ENCODE results near the gene CPSF4.

The CPSF4 gene

GRCh38 chr7:99406557-99406956, 32.2 kb upstream of the CPSF4 start:
- no peaks in the 10 kb centered on the region for H3K9me3 Mint-ChIP-seq

GRCh38 chr7:99407872-99408378, 30.8 kb upstream of the CPSF4 start:
- H3K27ac Mint-ChIP-seq = peak overlapping the region; percentile 91
- peaks cover 37% of the 10 kb centered on the region for H3K36me3 Mint-ChIP-seq (ENCODE audit: low read depth)
- peak; percentile 32 for DNase-seq
- TF ChIP-seq CTCF (IDR thresholded peaks at IDR 0.05) = no peak
- peaks cover 2% of the 10 kb centered on the region for H3K9me3 Mint-ChIP-seq
- H3K27me3 Mint-ChIP-seq (ENCODE audit: low read depth, poor library complexity) = no peaks in the 10 kb centered on the region
- H3K4me1 Mint-ChIP-seq = peaks cover 38% of the 10 kb centered on the region
- peak overlapping the region; percentile 96 for H3K4me3 Mint-ChIP-seq

More at GRCh38 chr7:99406557-99406956, 32.2 kb upstream of the CPSF4 start:
- DNase-seq = no peak
- H3K36me3 Mint-ChIP-seq (ENCODE audit: low read depth) = peaks cover 31% of the 10 kb centered on the region
- H3K4me3 Mint-ChIP-seq = peak overlapping the region; percentile 62
- H3K4me1 Mint-ChIP-seq = peaks cover 38% of the 10 kb centered on the region
- no peak for TF ChIP-seq CTCF (IDR thresholded peaks at IDR 0.05)
- peak overlapping the region; percentile 82 for H3K27ac Mint-ChIP-seq
- no peaks in the 10 kb centered on the region for H3K27me3 Mint-ChIP-seq (ENCODE audit: low read depth, poor library complexity)

- no peak for TF ChIP-seq CTCF (IDR thresholded peaks at IDR 0.05)
- Mint-ChIP-seq H3K27me3 (ENCODE audit: low read depth, poor library complexity) (no peaks in the 10 kb centered on the region), H3K4me3 (peak within 1 kb of the TSS; percentile 96), H3K27ac (peak within 1 kb of the TSS; percentile 100), H3K36me3 (ENCODE audit: low read depth) (peaks cover 37% of the 10 kb centered on the region), H3K4me1 (peaks cover 38% of the 10 kb centered on the region), H3K9me3 (peaks cover 6% of the 10 kb centered on the region)
- DNase-seq = peak; percentile 89
Observed at GRCh38 chr7:99408379-99409191, 30.2 kb upstream of the CPSF4 start, which contains the start of the genes BUD31 and PDAP1. TSS of gene BUD31 (plus strand) at chr7:99408969. CDS start at chr7:99411093, 2,124 bp downstream. TSS of gene PDAP1 (minus strand) at chr7:99408597. CDS start at chr7:99408548, 49 bp downstream.

- Mint-ChIP-seq H3K4me3 (peak overlapping the region; percentile 96), H3K9me3 (peaks cover 6% of the 10 kb centered on the region), H3K36me3 (ENCODE audit: low read depth) (peaks cover 36% of the 10 kb centered on the region), H3K27ac (peak overlapping the region; percentile 100), H3K4me1 (peaks cover 37% of the 10 kb centered on the region), H3K27me3 (ENCODE audit: low read depth, poor library complexity) (no peaks in the 10 kb centered on the region)
- TF ChIP-seq CTCF (IDR thresholded peaks at IDR 0.05) = no peak
- DNase-seq = no peak
Observed at GRCh38 chr7:99409192-99409572, 29.6 kb upstream of the CPSF4 start.

GRCh38 chr7:99409806-99410205, 28.9 kb upstream of the CPSF4 start:
- H3K36me3 Mint-ChIP-seq (ENCODE audit: low read depth) = peaks cover 40% of the 10 kb centered on the region
- peaks cover 11% of the 10 kb centered on the region for H3K9me3 Mint-ChIP-seq
- H3K27me3 Mint-ChIP-seq (ENCODE audit: low read depth, poor library complexity) = peaks cover 2% of the 10 kb centered on the region
- DNase-seq = no peak
- H3K4me3 Mint-ChIP-seq = peak overlapping the region; percentile 96
- no peak for TF ChIP-seq CTCF (IDR thresholded peaks at IDR 0.05)
- peak overlapping the region; percentile 100 for H3K27ac Mint-ChIP-seq
- H3K4me1 Mint-ChIP-seq = peaks cover 35% of the 10 kb centered on the region
